ENCODE results near the gene NAT9.

Gene NAT9

DNA sequence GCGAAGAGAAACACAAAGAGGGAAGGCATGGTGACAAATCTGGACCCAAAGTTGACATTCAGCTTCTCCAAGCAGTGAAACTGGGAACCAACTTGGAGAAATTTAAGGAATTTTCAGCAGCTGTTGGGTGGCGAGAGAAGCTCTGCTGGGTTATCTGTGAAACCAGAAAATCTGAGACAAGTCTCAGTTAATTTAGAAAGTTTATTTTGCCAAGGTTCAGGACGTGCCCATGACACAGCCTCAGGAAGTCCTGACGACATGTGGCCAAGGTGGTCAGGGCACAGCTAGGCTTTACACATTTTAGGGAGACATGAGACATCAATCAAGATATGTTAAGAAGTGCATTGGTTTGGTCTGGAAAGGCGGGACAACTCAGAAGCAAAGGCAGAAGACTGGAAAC, 52.3 kb downstream of the NAT9 start:
- DNase-seq = no peak

DNA sequence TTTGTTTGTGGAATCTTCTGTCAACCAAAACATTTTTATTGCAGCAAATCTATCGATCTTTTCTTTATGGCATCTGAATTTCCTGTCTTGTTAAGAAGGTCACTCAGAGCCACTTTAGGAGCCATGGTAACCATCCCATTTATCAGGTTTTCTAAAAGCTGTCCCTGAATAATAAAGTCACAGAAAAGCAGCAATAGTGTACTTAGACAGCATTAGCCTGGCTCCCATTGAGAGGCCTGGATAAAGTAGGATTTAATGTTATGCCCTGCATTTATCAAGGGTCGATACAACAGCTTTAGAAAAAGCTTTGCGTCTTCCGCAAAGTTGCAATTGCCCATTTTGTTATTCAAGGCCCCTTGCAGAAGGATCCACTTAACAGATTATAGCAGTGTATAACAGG, 53.4 kb downstream of the NAT9 start:
- DNase-seq = no peak

Data from activated T-cell treated with anti-CD3 and anti-CD28 coated beads, Interleukin-2, amount 50 U/mL, for 48 hours (primary cell).